ENCODE data around the gene MSH2. TPM values are rescaled to one million over a fixed set of nuclear protein-coding genes. Genes with fewer than 3 reads are reported as not detected.
"Not testable (repeated sequence)": the region's sequence is repeated elsewhere in the genome, so short reads cannot be mapped to it uniquely, and the experiment has no call there.

The MSH2 gene
- total and polyA plus RNA-seq, 2 experiments from 2014 or later = 20.8 to 27.7 TPM

GRCh38 chr2:47422560-47422959 lies 19.6 kb downstream of the MSH2 start:
- H3K4me1 ChIP-seq (ENCODE audit: insufficient read depth) = no peaks in the 10 kb centered on the region

DNA sequence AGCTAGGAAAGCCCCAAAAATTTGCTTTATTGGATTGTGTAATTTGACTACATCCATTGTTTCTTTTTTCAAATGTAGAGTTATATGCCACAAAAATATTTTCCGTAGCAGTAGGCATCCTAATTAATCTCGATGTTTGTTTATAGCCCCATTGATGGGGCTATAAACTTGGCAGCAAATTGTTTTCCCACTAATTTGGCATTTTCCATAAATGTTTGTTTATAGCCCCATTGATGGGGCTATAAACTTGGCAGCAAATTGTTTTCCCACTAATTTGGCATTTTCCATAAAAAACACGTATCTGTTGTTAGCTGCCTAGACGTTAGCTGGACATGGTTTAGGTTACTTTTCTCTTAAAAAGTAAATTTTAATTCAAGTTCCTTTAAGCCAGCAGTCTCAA lies 23.8 kb downstream of the MSH2 start:
- Histone ChIP-seq H3K4me1 (ENCODE audit: insufficient read depth) (no peaks in the 10 kb centered on the region), H3K79me2 (no peaks in the 10 kb centered on the region), H3K4me3 (no peak overlapping the region), H4K20me1 (ENCODE audit: insufficient read depth, poor library complexity, severe bottlenecking) (no peaks in the 10 kb centered on the region), H3K27me3 (no peaks in the 10 kb centered on the region), H3K9me3 (ENCODE audit: low read depth) (no peaks in the 10 kb centered on the region), H3K27ac (no peak overlapping the region), H3K36me3 (replicated peaks; ENCODE audit: insufficient read depth, low read depth) (no peaks in the 10 kb centered on the region), H2AFZ (no peak overlapping the region), H3K9me2 (replicated peaks; ENCODE audit: insufficient read depth) (no peaks in the 10 kb centered on the region), H3K4me2 (no peak overlapping the region)
- 83% methylated on average over 4 of the region's 4 CpGs for WGBS (ENCODE audit: low lambda C conversion rate, missing lambda C conversion rate)
- TF ChIP-seq EZH2 (IDR thresholded peaks at IDR 0.05; ENCODE audit: borderline replicate concordance) (no peak), CTCF (IDR thresholded peaks at IDR 0.05; ENCODE audit: poor library complexity) (no peak), EZH2phosphoT487 (IDR thresholded peaks at IDR 0.05; ENCODE audit: low read depth, severe bottlenecking, unreplicated experiment) (no peak)
- no peak for DNase-seq (ENCODE audit: low spot score)

More at GRCh38 chr2:47422560-47422959, 19.6 kb downstream of the MSH2 start:
- no peak overlapping the region for H2AFZ ChIP-seq
- no peaks in the 10 kb centered on the region for H3K9me3 ChIP-seq (ENCODE audit: low read depth)
- H3K36me3 ChIP-seq (replicated peaks; ENCODE audit: insufficient read depth, low read depth) = no peaks in the 10 kb centered on the region
- no peak overlapping the region for H3K4me2 ChIP-seq
- H3K27me3 ChIP-seq = no peaks in the 10 kb centered on the region
- H3K79me2 ChIP-seq = no peaks in the 10 kb centered on the region
- no peaks in the 10 kb centered on the region for H3K9me2 ChIP-seq (replicated peaks; ENCODE audit: insufficient read depth)
- H3K4me3 ChIP-seq = no peak overlapping the region
- DNase-seq (ENCODE audit: low spot score) = no peak
- no peak overlapping the region for H3K27ac ChIP-seq
- 88% methylated on average over 2 of the region's 2 CpGs for WGBS (ENCODE audit: low lambda C conversion rate, missing lambda C conversion rate)
- TF ChIP-seq EZH2phosphoT487 (IDR thresholded peaks at IDR 0.05; ENCODE audit: low read depth, severe bottlenecking, unreplicated experiment) (no peak), CTCF (IDR thresholded peaks at IDR 0.05; ENCODE audit: poor library complexity) (no peak), EZH2 (IDR thresholded peaks at IDR 0.05; ENCODE audit: borderline replicate concordance) (no peak)
- no peaks in the 10 kb centered on the region for H4K20me1 ChIP-seq (ENCODE audit: insufficient read depth, poor library complexity, severe bottlenecking)

DNA sequence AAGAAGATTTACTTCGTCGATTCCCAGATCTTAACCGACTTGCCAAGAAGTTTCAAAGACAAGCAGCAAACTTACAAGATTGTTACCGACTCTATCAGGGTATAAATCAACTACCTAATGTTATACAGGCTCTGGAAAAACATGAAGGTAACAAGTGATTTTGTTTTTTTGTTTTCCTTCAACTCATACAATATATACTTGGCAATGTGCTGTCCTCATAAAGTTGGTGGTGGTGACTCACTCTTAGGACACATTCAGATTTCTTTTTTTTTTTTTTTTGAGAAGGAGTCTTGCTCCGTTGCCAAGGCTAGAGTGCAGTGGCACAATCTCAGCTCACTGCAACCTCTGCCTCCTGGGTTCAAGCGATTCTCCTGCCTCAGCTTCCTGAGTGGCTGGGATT lies 26.8 kb downstream of the MSH2 start:
- no peak overlapping the region for H3K27ac ChIP-seq
- no peak for TF ChIP-seq CTCF (IDR thresholded peaks at IDR 0.05; ENCODE audit: poor library complexity)
- no peak for TF ChIP-seq EZH2 (IDR thresholded peaks at IDR 0.05; ENCODE audit: borderline replicate concordance)
- TF ChIP-seq EZH2phosphoT487 (IDR thresholded peaks at IDR 0.05; ENCODE audit: low read depth, severe bottlenecking, unreplicated experiment) = no peak
- no peaks in the 10 kb centered on the region for H3K9me2 ChIP-seq (replicated peaks; ENCODE audit: insufficient read depth)
- no peaks in the 10 kb centered on the region for H3K4me1 ChIP-seq (ENCODE audit: insufficient read depth)
- no peak overlapping the region for H2AFZ ChIP-seq
- no peaks in the 10 kb centered on the region for H3K79me2 ChIP-seq
- H3K4me3 ChIP-seq = no peak overlapping the region
- no peaks in the 10 kb centered on the region for H3K9me3 ChIP-seq (ENCODE audit: low read depth)
- no peaks in the 10 kb centered on the region for H3K27me3 ChIP-seq
- 93% methylated on average over 6 of the region's 6 CpGs for WGBS (ENCODE audit: low lambda C conversion rate, missing lambda C conversion rate)
- no peak for DNase-seq (ENCODE audit: low spot score)
- H4K20me1 ChIP-seq (ENCODE audit: insufficient read depth, poor library complexity, severe bottlenecking) = no peaks in the 10 kb centered on the region
- H3K36me3 ChIP-seq (replicated peaks; ENCODE audit: insufficient read depth, low read depth) = no peaks in the 10 kb centered on the region
- no peak overlapping the region for H3K4me2 ChIP-seq

- not testable (repeated sequence) for H3K9me3 ChIP-seq (ENCODE audit: low read depth); H3K4me1 ChIP-seq (ENCODE audit: insufficient read depth); H2AFZ ChIP-seq; H3K4me2 ChIP-seq; H3K27me3 ChIP-seq; H4K20me1 ChIP-seq (ENCODE audit: insufficient read depth, poor library complexity, severe bottlenecking); H3K79me2 ChIP-seq; H3K36me3 ChIP-seq (replicated peaks; ENCODE audit: insufficient read depth, low read depth); H3K4me3 ChIP-seq; H3K9me2 ChIP-seq (replicated peaks; ENCODE audit: insufficient read depth); DNase-seq (ENCODE audit: low spot score); H3K27ac ChIP-seq
- WGBS (ENCODE audit: low lambda C conversion rate, missing lambda C conversion rate) = no CpG with 5 or more reads among the region's 32 CpGs
Measured at GRCh38 chr2:47433006-47433405, 30.1 kb downstream of the MSH2 start.

GRCh38 chr2:47433445-47433844 lies 30.5 kb downstream of the MSH2 start:
- not testable (repeated sequence) for H3K36me3 ChIP-seq (replicated peaks; ENCODE audit: insufficient read depth, low read depth); H3K4me3 ChIP-seq; H3K27me3 ChIP-seq; H3K27ac ChIP-seq; H3K4me1 ChIP-seq (ENCODE audit: insufficient read depth); DNase-seq (ENCODE audit: low spot score); H3K79me2 ChIP-seq; H4K20me1 ChIP-seq (ENCODE audit: insufficient read depth, poor library complexity, severe bottlenecking); H2AFZ ChIP-seq; H3K9me2 ChIP-seq (replicated peaks; ENCODE audit: insufficient read depth); H3K9me3 ChIP-seq (ENCODE audit: low read depth); H3K4me2 ChIP-seq
- no CpG with 5 or more reads among the region's 31 CpGs for WGBS (ENCODE audit: low lambda C conversion rate, missing lambda C conversion rate)
